ENCODE measurements around the gene CATSPER1. TPM values are rescaled to one million over a fixed set of nuclear protein-coding genes. Genes with fewer than 3 reads are reported as not detected.
A peak's percentile ranks its signal among the peaks of the same experiment; 100 is the strongest.

Gene CATSPER1
- total and polyA plus RNA-seq, 2 of the 13 experiments (the other 11 are each of a cell fraction or from before 2014, with no cell fraction given): 0.17 TPM; not detected in 1

DNA sequence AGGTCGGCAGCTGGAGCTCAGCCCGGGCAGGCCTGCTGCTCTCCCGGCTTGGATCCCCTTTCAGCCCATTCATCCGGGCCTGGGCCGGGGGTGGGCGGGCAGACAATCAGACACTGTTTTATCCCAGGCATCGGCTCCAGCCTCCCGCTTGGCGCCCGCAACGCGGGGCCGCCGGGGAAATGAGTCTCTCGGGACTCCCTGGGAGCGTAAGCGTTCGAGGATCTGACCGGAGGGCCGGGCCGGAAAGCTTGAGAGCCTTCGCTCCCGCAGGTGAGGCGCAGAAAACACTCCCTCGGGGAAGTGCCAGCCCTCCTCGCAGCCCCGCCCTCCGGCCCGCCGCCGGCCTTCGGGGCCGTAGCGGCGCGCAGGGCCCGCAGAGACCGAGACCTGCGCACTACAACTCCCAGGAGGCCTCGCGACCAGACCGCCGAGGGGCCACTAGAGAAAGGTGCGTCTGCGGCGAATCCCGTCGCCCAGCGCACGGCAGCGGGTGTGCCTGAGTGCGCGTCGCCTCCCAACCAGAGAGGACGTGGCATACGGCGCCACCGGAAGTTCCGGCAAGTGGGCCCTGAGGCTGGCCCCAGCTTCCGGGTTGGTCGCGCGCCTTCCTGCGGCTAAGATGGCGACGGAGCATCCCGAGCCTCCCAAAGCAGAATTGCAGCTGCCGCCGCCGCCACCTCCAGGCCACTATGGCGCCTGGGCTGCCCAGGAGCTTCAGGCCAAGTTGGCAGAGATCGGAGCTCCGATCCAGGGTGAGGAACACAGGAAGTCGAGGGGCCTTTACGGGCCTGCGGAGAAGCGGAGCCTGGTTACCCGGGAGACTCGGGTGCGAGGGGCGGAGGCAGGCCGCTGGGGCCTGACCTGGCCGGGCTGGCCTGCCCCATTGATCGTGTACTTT is 25.7 kb upstream of the CATSPER1 start, which contains the start of gene SF3B2 (continued):
- TF ChIP-seq ATF2 (CRISPR knock-in tag; IDR thresholded peaks at IDR 0.05) (peak; percentile 79), POLR2AphosphoS2 (IDR thresholded peaks at IDR 0.05; ENCODE audit: low read depth, low read length) (peak; percentile 70; the same call in 1 of the 2 replicates), ZBTB39 (CRISPR knock-in tag; IDR thresholded peaks at IDR 0.05) (peak; percentile 82), SMAD9 (CRISPR knock-in tag; IDR thresholded peaks at IDR 0.05) (0 out of 2 replicates have a peak, but pooled peaks have one; percentile 51), JUN (CRISPR knock-in tag; IDR thresholded peaks at IDR 0.05) (no peak), ZIK1 (CRISPR knock-in tag; IDR thresholded peaks at IDR 0.05; ENCODE audit: borderline replicate concordance, low read depth) (peak; percentile 55; the same call in 1 of the 2 replicates), RBM39 (IDR thresholded peaks at IDR 0.05; ENCODE audit: low read depth, low read length, poor library complexity, severe bottlenecking) (peak; percentile 95), NFIB (CRISPR knock-in tag; IDR thresholded peaks at IDR 0.05; ENCODE audit: borderline replicate concordance) (no peak), ESRRA (CRISPR knock-in tag; IDR thresholded peaks at IDR 0.05; ENCODE audit: low read depth) (no peak; the same call in 1 of the 2 replicates), NR2F6 (IDR thresholded peaks at IDR 0.05) (peak; percentile 18; the same call in 1 of the 2 replicates), NR2F6 (CRISPR knock-in tag; IDR thresholded peaks at IDR 0.05) (peak; percentile 16; the same call in 1 of the 2 replicates), ZNF737 (CRISPR knock-in tag; IDR thresholded peaks at IDR 0.05; ENCODE audit: borderline replicate concordance) (no peak), TFE3 (CRISPR knock-in tag; IDR thresholded peaks at IDR 0.05) (0 out of 2 replicates have a peak, but pooled peaks have one; percentile 33), WIZ (CRISPR knock-in tag; IDR thresholded peaks at IDR 0.05) (0 out of 2 replicates have a peak, but pooled peaks have one; percentile 25), NBN (conservative IDR thresholded peaks at IDR 0.05) (no peak), ZMYM4 (CRISPR knock-in tag; IDR thresholded peaks at IDR 0.05) (peak; percentile 70; the same call in 1 of the 2 replicates), FOXM1 (CRISPR knock-in tag; IDR thresholded peaks at IDR 0.05) (no peak), YY1 (IDR thresholded peaks at IDR 0.05; ENCODE audit: insufficient read depth, insufficient replicate concordance, low read depth, low read length) (peak; percentile 95), SP4 (CRISPR knock-in tag; IDR thresholded peaks at IDR 0.05) (peak; percentile 91), NONO (IDR thresholded peaks at IDR 0.05) (no peak), NONO (CRISPR knock-in tag; conservative IDR thresholded peaks at IDR 0.05) (peak; percentile 78)
- TF ChIP-seq, protein P1, sequence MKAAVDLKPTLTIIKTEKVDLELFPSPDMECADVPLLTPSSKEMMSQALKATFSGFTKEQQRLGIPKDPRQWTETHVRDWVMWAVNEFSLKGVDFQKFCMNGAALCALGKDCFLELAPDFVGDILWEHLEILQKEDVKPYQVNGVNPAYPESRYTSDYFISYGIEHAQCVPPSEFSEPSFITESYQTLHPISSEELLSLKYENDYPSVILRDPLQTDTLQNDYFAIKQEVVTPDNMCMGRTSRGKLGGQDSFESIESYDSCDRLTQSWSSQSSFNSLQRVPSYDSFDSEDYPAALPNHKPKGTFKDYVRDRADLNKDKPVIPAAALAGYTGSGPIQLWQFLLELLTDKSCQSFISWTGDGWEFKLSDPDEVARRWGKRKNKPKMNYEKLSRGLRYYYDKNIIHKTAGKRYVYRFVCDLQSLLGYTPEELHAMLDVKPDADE (CRISPR knock-in tag; IDR thresholded peaks at IDR 0.05): no peak
